Measurements from ENCODE around the gene NEK9. TPM values are rescaled to one million over a fixed set of nuclear protein-coding genes. Genes with fewer than 3 reads are reported as not detected.
A peak's percentile ranks its signal among the peaks of the same experiment; 100 is the strongest.
"Not testable (repeated sequence)": the region's sequence is repeated elsewhere in the genome, so short reads cannot be mapped to it uniquely, and the experiment has no call there.

Gene NEK9
- total RNA-seq, 1 experiment from 2014 or later, result 40.2 TPM

DNA sequence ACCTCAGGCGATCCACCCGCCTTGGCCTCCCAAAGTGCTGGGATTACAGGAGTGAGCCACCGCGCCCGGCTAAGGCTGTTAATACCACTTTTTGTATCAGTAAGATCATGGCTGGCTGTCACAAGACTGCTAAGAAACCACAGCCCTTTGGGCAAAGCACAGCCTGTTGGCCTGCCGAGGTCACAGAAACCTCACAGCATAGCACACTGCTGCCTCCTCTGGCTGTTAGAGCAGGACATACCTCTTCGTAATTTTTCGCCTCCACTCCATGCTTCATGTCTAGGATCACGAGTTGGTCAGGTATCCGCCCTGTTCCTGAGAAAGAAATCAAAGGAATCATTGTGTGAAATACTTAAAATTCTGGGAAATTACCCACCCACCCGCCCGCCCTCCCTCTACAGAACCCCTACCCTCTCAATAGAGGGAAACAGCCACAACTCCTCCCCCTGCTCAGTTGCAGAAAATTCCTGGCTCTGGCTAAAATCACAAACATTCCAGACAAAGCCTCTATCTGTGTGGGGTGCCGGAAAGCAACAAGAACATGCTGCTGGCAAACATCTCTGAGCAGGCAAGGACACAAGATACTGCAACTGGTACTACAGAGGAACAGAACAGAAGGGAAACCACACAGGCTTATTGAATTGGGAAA lies 20.7 kb upstream of the NEK9 start:
- no peak for DNase-seq (ENCODE audit: extremely low read depth, low read depth)

- DNase-seq (ENCODE audit: extremely low read depth, low read depth), result no peak
These were observed 18.1 kb upstream of the NEK9 start for GRCh38 chr14:75144944-75145343.

- DNase-seq (ENCODE audit: extremely low read depth, low read depth), result no peak
These were observed 17.1 kb upstream of the NEK9 start for GRCh38 chr14:75143761-75144527.

DNA sequence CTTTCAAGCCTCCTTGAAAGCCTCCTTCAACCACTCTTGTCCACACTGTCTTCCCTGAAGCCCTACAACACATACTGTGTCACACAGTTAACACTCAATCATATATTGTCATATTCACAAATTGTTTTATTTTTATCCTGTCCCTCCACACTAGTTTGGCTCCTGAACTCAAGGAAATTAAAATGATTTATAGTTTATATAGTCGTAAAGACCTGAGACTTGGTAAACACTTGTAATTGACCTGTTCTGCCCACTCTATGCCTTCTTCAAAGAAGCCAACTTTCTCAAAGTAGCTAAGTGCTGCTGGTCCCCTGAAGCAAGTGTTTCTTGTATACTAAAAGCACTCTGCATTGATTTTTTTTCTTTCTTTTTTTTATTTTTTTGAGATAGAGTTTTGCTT lies 15.6 kb upstream of the NEK9 start:
- DNase-seq (ENCODE audit: extremely low read depth, low read depth), result no peak

DNA sequence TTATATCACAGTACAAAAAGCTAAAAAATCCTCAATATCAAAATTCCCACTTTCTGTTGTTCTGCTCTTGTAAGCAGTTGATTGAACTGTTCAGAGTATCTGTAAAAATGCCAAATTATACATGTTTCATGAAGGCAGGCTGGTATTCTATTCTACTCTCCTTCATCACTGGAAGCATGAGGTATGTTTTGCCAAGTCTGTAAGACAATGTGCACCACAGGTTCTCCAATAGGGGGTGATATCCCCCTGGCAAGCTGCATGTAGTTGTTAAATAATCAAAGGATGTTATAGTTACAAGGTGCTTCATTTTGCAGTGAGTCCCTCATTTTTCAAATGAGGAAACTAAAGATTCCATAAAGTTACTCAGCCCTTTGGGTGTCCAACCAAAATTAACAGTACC lies 15.1 kb upstream of the NEK9 start:
- DNase-seq (ENCODE audit: extremely low read depth, low read depth), result no peak

GRCh38 chr14:75141062-75141461 lies 14.2 kb upstream of the NEK9 start:
- no peak for DNase-seq (ENCODE audit: extremely low read depth, low read depth)

DNA sequence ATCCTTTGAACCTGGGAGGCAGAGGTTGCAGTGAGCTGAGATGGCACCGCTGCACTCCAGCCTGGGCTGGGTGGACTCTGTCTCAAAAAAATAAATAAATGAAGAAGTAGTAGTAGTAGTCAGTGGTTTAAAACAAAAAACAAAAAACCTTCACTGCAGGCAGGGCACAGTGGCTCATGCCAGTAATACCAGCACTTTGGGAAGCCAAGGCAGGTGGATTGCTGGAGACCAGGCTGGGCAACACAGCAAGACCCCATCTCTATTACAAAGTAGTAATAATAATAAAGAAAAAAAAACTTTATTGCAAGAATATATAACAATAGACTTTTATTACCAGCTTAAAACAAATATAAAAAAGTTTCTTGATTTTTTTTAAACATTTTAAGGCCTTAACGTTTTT lies 13.8 kb upstream of the NEK9 start:
- DNase-seq (ENCODE audit: extremely low read depth, low read depth), result no peak

DNA sequence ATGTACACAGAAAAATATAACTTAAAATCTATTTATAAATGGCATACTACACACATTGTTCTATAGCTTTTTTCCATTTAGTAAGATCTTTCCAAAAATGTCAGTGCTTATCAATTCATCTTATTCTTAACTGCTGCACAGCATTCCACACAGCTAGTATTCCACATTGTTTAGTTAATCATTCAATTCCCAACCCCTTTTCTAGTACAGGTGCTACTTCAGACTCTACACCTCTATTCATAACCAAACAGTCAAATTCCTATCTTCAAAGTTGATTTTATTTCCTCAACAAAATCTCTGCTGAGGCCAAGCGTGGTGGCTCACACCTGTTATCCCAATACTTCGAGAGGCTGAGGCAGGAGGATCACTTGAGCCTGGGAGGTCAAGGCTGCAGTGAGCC lies 12.3 kb upstream of the NEK9 start:
- no peak for DNase-seq (ENCODE audit: extremely low read depth, low read depth)

DNA sequence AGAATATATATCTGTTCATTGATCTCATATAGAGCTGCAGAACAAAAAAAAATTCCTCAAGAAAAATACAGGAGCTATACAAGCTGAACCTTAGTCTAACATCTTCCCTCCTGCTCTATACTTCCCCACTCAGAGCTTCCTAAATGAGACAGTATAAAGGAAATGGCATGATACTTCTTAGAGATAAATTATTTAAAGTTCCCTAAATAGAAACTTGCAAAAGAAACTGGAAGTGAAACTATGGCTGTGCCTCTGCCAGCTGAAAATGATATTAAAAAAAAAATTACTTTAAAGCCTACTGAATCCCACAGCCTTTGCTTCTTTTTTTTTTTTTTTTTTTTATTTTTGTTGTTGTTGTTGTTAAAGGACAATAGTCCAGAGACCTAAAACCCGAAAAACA lies 11.6 kb upstream of the NEK9 start:
- no peak for DNase-seq (ENCODE audit: extremely low read depth, low read depth)

- no peak for DNase-seq (ENCODE audit: extremely low read depth, low read depth)
These were observed 7.8 kb upstream of the NEK9 start for GRCh38 chr14:75134644-75135043.

DNA sequence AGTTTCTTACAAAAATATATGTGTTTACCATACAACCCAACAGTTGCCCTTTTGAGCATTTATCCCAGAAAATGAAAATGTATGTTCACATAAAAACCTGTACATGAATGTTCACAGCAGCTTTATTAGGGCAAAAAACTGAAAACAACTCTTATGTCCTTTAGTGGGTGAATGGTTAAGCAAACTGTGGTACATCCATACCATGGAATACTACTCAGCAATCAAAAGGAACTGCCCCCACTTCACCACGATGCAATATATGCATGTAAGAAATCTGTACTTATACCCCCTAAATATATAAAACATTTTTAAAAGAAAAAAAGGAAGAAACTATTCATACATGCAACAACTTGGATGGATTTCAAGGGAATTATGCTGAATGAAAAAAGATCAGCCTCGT lies 6.7 kb upstream of the NEK9 start:
- DNase-seq (ENCODE audit: extremely low read depth, low read depth), result no peak

- peak; percentile 79 for DNase-seq (ENCODE audit: extremely low read depth, low read depth)
These were observed 5.7 kb upstream of the NEK9 start for GRCh38 chr14:75132382-75133086.

DNA sequence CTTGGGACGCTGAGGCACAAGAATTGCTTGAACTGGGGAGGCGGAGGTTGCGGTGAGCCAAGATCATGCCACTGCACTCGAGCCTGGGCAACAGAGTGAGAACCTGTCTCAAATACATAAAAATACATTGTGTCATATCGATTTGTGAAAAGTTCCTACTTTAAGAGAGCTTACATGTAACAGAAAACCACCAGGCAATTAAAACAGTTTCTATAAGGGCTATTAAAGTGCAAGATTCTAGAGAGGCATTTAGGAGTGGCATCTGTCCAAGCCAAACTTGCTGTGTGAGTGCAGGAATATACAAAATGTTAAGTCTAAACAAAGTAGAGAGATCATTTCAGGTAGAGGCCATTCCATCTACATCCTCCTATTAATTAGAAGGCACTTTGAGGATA lies 1.7 kb upstream of the NEK9 start:
- no peak for DNase-seq (ENCODE audit: extremely low read depth, low read depth)

- no peak for DNase-seq (ENCODE audit: extremely low read depth, low read depth)
These were observed 1.2 kb upstream of the NEK9 start for GRCh38 chr14:75127903-75128595.

- not testable (repeated sequence) for DNase-seq (ENCODE audit: extremely low read depth, low read depth)
These were observed 599 bp upstream of the NEK9 start for GRCh38 chr14:75127474-75127820.

- DNase-seq (ENCODE audit: extremely low read depth, low read depth), result no peak
These were observed 715 bp downstream of the NEK9 start for GRCh38 chr14:75126121-75126544.

- no peak for DNase-seq (ENCODE audit: extremely low read depth, low read depth)
These were observed 1.2 kb downstream of the NEK9 start for GRCh38 chr14:75125617-75126016.

DNA sequence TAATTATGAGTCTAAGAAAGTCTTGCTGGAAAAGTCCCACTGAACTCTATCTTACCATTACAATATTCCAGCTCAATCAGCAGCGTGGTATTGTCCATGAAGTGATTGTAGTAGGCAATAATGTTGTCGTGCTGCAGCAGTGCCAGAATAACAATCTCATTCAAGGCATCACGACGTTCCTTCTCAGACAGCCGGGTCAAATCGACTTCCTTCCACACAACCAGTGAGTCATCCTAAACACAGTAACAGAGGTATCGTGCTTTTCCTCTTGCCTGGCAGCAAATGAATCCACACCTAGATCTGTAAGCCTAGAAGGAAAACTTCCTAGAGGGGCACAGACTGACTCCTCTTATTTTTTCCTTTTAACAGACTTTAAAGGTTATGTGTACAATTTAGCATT lies 2.9 kb downstream of the NEK9 start:
- DNase-seq (ENCODE audit: extremely low read depth, low read depth), result no peak

DNA sequence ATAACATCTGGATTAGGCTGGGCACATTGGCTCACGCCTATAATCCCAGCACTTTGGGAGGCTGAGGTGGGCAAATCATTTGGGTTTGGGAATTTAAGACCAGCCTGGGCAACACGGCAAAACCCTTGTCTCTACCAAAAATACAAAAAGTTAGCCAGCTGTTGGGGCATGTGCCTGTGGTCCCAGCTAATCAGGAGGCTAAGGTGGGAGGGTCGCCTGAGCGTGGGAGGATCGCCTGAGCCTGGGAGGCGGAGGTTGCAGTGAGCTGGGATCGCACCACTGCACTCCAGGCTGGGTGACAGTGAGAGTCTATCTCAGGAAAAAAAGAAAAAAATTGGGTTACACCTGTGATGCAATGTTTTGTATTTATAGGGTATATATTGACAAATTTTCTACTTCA lies 5.3 kb downstream of the NEK9 start:
- DNase-seq (ENCODE audit: extremely low read depth, low read depth), result no peak

- no peak for DNase-seq (ENCODE audit: extremely low read depth, low read depth)
These were observed 6.1 kb downstream of the NEK9 start for GRCh38 chr14:75120541-75121291.

- DNase-seq (ENCODE audit: extremely low read depth, low read depth), result no peak
These were observed 7.8 kb downstream of the NEK9 start for GRCh38 chr14:75119056-75119455.
